Muscle layer of duodenum (tissue), 2 donors: ENCODE results near the gene ENPP1.

Experiments
- H3K27ac ChIP-seq: one replicate; pipeline ENCODE4 v1.7.0; 2013; ENCODE audit warnings: mild to moderate bottlenecking, low read length
- H3K27me3 ChIP-seq: one replicate; pipeline ENCODE4 v1.7.0; 2013; ENCODE audit warnings: low read depth, mild to moderate bottlenecking, control low read depth, low read length
- H3K36me3 ChIP-seq, 2 donors: one replicate each; pipeline ENCODE4 v1.7.0; 2013; ENCODE audit warnings: low read length in 2 of 2, control low read depth in 1 of 2, mild to moderate bottlenecking in 1 of 2; ENCODE audit not compliant: insufficient read depth in 2 of 2, control insufficient read depth in 1 of 2
- H3K4me1 ChIP-seq, 2 donors: one replicate each; pipeline ENCODE4 v1.7.0; 2013; ENCODE audit warnings: low read length in 2 of 2, mild to moderate bottlenecking in 2 of 2, control low read depth in 1 of 2, moderate library complexity in 1 of 2; ENCODE audit not compliant: insufficient read depth in 2 of 2, control insufficient read depth in 1 of 2
- H3K4me3 ChIP-seq, 2 donors: one replicate each; pipeline ENCODE4 v1.7.0; 2013; ENCODE audit warnings: low read length in 2 of 2, low read depth in 1 of 2, mild to moderate bottlenecking in 1 of 2
- H3K9me3 ChIP-seq, 2 donors: one replicate each; pipeline ENCODE4 v1.7.0; 2013; ENCODE audit warnings: low read length in 2 of 2, control low read depth in 1 of 2, mild to moderate bottlenecking in 1 of 2; ENCODE audit not compliant: control insufficient read depth in 1 of 2
- donor health status: healthy.

The ENPP1 gene

DNA sequence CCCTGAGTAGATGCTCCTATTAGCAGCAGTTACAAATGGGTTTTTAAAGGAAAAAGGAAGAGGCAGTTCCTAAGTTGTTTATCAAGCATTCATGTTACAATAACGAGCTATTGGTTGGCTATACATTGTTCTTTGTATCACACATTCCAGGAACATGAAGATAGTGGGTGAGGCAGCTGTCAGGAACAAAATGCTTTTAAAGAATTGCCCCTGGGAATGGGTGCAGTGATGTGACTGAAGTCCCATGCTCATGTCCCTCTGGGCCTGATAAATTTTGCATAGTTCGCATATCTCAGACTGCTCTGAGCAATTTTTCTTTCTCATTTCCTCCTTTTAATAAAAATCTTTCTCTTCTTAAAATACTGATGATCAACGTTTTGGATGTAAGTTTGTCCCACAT, 3.7 kb downstream of the ENPP1 start:
- Histone ChIP-seq H3K27me3 (no peaks in the 10 kb centered on the region), H3K4me1 (no peaks in the 10 kb centered on the region), H3K27ac (no peak overlapping the region), H3K36me3 (no peaks in the 10 kb centered on the region), H3K4me3 (no peak overlapping the region), H3K9me3 (no peaks in the 10 kb centered on the region)

DNA sequence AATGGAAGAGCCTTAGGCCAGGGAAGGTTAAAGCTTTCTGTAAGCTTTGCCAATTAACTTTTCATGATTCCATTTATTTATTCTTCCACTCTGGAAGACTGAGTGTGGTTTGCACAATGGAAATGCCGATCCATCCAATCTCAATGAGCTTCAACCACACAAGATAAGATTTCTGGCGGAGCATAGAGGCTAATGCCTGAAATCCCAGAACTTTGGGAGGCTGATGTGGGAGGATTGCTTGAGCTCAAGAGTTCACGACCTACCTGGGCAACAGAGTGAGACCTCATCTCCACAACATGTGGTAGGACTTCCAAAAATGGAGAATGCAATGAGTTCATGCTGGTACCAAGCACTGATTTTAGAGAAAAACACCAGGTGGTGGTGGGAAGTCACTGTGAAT, 6.2 kb downstream of the ENPP1 start:
- no peaks in the 10 kb centered on the region for H3K9me3 ChIP-seq
- no peaks in the 10 kb centered on the region for H3K4me1 ChIP-seq
- no peak overlapping the region for H3K4me3 ChIP-seq
- no peaks in the 10 kb centered on the region for H3K27me3 ChIP-seq
- H3K36me3 ChIP-seq = no peaks in the 10 kb centered on the region
- H3K27ac ChIP-seq = no peak overlapping the region

DNA sequence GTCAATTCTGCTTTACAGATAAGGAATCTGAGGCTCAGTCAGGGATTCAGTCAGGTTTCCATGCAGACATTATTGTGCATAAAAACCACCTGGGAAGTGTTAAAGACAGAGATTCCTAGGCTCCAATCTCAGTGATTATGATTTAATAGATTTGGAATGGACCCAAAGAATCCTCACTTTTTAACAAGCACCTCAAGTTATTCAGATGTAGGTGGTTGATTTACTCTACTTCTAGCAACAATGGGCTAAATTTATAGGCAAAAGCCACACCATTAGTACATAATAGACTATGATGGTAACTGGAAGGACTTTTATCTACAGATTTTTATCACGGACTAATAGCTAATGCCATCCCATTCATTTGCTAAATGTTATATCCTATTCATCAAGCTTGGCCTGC, 9.0 kb downstream of the ENPP1 start:
- no peaks in the 10 kb centered on the region for H3K27me3 ChIP-seq
- no peak overlapping the region for H3K4me3 ChIP-seq
- no peaks in the 10 kb centered on the region for H3K36me3 ChIP-seq
- H3K4me1 ChIP-seq = no peaks in the 10 kb centered on the region
- no peaks in the 10 kb centered on the region for H3K9me3 ChIP-seq
- H3K27ac ChIP-seq = no peak overlapping the region

DNA sequence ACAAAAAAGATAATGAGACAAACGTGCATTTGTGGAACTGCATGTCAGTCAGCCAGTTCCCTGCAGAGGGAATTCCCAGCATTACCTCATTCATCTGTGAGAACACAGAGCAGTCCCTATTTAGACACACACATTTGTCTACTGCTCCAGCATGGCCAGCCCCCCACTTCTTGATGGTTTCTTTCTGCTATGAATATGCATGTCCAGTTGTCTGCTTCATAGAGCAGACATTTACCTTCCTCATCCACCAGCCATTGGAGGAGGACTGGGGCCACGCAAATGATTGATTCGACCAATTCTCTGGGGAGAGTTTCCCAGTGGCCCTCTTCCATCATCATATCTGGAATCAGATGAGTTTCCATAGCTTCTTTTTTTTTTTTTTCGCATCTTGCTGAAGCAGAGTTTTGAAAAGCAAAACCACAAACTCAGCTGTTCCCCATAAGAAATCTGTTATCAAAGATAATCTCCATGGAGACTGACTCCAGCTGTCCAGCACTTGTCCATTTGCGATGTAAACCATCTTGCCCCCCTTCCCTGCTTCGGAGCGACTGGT, 11.8 kb downstream of the ENPP1 start:
- Histone ChIP-seq H3K4me3 (no peak overlapping the region), H3K27ac (no peak overlapping the region), H3K4me1 (no peaks in the 10 kb centered on the region), H3K27me3 (no peaks in the 10 kb centered on the region), H3K36me3 (no peaks in the 10 kb centered on the region), H3K9me3 (no peaks in the 10 kb centered on the region)

GRCh38 chr6:131821010-131821807, 13.4 kb downstream of the ENPP1 start:
- Histone ChIP-seq H3K9me3 (no peaks in the 10 kb centered on the region), H3K27me3 (no peaks in the 10 kb centered on the region), H3K27ac (no peak overlapping the region), H3K36me3 (no peaks in the 10 kb centered on the region), H3K4me1 (no peaks in the 10 kb centered on the region), H3K4me3 (no peak overlapping the region)

GRCh38 chr6:131822119-131822518, 14.3 kb downstream of the ENPP1 start:
- no peaks in the 10 kb centered on the region for H3K27me3 ChIP-seq
- H3K36me3 ChIP-seq = no peaks in the 10 kb centered on the region
- H3K27ac ChIP-seq = no peak overlapping the region
- no peak overlapping the region for H3K4me3 ChIP-seq
- H3K9me3 ChIP-seq = no peaks in the 10 kb centered on the region
- H3K4me1 ChIP-seq = no peaks in the 10 kb centered on the region

DNA sequence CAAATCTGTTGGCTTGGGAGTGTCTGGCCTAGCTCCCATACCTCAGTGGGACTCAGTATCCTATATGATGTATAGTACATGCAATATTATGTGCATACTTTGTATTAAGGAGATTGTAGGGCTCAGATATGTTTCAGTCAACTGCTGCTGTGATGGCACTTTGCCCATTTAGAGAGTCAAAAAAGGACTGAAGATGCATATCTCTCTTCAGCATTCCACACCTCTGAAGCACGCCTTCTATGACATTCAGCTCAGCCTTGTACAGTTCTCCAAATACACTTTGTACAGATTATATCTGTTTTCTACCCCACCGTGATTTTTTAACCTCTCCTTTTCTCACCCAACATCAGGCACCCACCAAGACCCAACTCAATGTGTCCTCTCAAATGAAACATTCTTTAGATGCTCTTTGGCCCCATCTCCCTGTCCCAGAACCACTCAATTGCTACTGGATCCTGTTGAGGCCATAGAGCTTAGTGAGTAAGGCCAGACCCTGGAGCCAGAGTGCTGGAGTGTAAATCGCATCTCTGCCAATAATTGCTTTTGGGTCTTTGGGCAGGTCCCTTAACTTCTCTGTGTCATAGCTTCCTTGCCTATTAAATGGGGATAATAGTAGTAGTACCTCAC, 15.6 kb downstream of the ENPP1 start:
- Histone ChIP-seq H3K4me3 (no peak overlapping the region), H3K9me3 (no peaks in the 10 kb centered on the region), H3K36me3 (no peaks in the 10 kb centered on the region), H3K4me1 (no peaks in the 10 kb centered on the region), H3K27ac (no peak overlapping the region), H3K27me3 (no peaks in the 10 kb centered on the region)

DNA sequence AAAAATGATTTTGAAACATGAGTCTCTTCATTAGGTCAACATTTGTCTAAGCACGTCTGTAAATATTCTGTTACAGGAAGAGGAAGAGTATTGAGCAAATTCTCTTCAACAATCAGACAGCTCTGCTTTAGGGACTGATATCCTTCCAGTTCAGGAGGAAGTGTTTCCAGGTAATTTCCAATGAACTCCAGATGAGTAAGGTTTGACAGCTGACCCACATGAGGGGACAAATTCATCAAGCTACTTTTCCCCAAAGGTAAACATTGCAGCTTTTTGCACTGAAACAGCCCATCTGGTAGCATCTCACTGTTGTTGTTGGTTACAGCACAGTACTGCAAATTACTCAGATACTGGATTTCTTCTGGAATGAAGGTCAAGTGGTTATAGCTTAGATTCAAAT, 18.1 kb downstream of the ENPP1 start:
- Histone ChIP-seq H3K27me3 (no peaks in the 10 kb centered on the region), H3K27ac (no peak overlapping the region), H3K36me3 (no peaks in the 10 kb centered on the region), H3K4me1 (no peaks in the 10 kb centered on the region), H3K4me3 (no peak overlapping the region), H3K9me3 (no peaks in the 10 kb centered on the region)

DNA sequence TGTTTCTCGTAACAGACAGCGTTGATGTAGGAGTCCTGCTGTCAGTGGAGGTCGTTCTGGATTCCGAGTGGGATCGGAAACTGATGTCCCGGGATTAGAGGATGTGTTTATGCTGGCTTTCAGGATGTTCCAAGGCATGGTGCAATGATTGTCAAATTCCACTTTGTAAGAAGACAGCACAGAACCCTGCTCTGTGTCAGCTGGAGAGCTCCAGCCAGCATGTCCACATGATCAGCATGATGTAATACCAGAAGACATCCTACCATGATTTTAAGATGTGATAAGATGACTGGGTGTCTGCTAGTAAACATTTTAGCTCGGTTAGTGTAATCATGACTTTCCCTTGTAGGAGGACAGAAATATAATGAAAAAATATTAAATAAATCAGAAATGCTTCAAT, 20.3 kb downstream of the ENPP1 start:
- Histone ChIP-seq H3K36me3 (no peaks in the 10 kb centered on the region), H3K4me3 (no peak overlapping the region), H3K4me1 (no peaks in the 10 kb centered on the region), H3K9me3 (no peaks in the 10 kb centered on the region), H3K27me3 (no peaks in the 10 kb centered on the region), H3K27ac (no peak overlapping the region)

- no peaks in the 10 kb centered on the region for H3K36me3 ChIP-seq
- no peaks in the 10 kb centered on the region for H3K4me1 ChIP-seq
- no peaks in the 10 kb centered on the region for H3K9me3 ChIP-seq
- no peaks in the 10 kb centered on the region for H3K27me3 ChIP-seq
- no peak overlapping the region for H3K27ac ChIP-seq
- no peak overlapping the region for H3K4me3 ChIP-seq
Measured at GRCh38 chr6:131828951-131829350, 21.1 kb downstream of the ENPP1 start.

DNA sequence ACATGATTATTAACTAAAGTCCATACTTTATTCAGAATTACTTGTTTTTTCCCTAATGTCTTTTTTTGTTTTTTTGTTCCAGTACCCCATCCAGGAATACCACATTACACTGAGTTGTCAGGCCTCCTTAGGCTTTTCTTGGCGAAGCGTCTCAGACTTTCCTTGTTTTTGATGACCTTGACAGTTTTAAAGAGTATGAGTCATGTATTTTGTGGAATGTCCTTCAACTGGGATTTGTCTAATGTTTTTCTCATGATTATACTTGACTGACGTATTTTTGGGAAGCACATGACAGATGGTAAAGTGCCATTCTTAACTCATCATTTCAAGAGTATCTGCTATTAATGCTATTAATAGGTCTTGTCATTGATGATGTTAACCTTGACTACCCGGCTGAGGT, 23.6 kb downstream of the ENPP1 start:
- Histone ChIP-seq H3K36me3 (no peaks in the 10 kb centered on the region), H3K4me3 (no peak overlapping the region), H3K27ac (no peak overlapping the region), H3K4me1 (no peaks in the 10 kb centered on the region), H3K9me3 (no peaks in the 10 kb centered on the region), H3K27me3 (no peaks in the 10 kb centered on the region)
